HG03280 (cell line): ENCODE data around the gene DNAH8.
A peak's percentile ranks its signal among the peaks of the same experiment; 100 is the strongest.

Experiments
- ATAC-seq: cut with Tn5 transposase; IDR thresholded peaks from one replicate; pipeline ENCODE4 v1.9.1; 2021; ENCODE audit warnings: mild to moderate bottlenecking, moderate library complexity; ENCODE audit not compliant: unreplicated experiment

Gene DNAH8

DNA sequence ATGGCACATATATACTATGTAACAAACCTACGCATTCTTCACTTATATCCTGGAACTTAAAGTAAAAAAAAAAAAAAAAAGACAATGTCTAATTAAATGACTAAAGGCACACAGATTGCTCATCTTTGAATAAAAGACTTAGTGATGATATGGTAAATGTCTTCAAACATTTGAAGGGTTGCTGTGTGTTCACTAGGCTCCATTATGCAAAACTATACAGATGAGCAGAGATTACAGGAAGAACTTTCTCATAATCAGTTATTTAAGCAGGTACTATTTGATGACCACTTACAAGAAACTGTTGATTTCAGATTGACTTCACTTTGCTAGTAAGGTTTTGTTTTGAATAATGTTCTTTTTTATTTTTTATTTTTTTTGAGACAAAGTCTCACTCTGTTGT lies 34.4 kb downstream of the DNAH8 start:
- no peak for ATAC-seq

DNA sequence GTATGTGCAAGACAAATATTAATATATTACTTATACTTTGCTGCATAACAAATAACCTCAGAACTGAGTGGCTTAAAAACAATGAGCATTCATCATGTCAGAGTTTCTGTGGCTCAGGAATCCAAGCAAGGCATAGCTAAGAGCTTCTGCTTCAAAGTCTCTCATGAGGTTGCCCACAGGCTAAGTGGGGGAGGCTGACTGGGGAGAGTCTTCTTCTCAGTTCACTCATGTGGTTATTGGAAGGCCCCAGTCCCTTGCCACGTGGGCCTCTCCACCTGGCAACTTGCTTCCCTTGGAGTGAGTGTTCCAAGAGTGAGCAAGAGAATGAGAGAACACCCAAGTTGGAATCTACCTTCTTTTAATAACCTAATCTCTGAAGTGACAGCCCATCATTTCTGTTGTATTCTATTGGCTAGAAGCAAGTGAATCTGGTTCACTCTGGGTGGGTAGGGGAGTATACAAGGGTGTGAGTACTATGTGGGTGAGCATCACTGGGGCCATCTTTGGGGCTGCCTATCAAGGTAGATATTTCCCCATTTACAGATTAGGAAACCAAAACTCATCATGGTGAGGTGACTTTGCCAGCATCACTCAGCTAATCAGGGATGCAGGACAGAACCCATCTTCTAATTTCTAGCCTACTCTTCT lies 36.0 kb downstream of the DNAH8 start:
- no peak for ATAC-seq

DNA sequence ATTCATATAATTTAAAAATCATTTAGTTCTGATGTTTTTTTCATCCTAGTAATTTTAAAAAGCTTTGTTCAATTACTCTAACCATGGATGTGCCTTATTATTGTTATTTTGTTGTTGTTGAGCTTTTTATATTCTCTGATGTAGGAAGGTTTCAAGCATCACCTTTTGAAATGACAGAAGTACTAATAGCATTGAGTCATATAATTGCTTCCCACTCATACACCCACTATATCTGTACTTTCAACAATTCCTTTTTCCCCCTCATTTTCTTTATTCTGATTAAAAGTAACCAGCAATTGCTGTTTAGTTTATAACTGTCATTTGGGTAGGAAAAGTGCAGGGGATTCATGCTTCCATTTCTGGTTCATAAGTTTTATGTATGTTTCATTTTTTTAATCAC lies 38.6 kb downstream of the DNAH8 start:
- ATAC-seq, result no peak

DNA sequence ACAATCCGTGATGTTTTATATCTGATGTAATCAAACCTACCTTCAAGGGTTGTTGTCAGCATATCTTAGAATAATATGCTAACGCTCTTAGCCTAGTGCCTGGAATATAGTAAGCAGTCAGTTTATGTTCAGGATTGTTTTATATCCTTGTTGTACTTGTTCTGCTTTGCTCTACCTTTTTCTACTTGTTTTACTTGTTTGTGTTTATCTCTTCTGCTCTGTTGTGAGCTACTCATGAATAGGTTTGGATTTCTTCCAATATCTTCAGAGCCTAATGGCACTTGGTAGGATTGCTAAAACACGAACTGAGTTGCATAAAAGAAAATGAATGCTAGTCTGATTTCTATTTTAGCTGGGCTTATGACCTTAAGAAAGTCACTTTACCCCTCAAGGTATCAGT lies 40.1 kb downstream of the DNAH8 start:
- ATAC-seq, result no peak

DNA sequence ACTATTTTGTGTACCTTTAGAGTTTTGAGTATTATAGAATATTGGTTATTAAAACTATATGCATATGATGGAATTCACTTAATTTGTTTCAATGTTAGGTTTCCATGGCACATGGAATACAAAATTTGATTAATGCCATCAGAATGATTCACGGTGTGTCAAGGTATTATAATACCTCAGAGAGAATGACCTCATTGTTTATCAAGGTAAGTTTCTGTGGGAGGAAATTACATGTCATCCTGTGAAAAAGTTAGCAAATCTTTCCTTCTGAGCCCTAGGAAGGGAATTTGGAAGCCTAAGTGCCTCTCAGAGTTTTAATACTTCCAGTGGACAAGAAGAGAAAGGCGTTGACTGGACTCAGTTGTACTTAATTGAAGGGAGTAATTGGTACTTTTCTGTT lies 40.8 kb downstream of the DNAH8 start:
- ATAC-seq, result no peak

DNA sequence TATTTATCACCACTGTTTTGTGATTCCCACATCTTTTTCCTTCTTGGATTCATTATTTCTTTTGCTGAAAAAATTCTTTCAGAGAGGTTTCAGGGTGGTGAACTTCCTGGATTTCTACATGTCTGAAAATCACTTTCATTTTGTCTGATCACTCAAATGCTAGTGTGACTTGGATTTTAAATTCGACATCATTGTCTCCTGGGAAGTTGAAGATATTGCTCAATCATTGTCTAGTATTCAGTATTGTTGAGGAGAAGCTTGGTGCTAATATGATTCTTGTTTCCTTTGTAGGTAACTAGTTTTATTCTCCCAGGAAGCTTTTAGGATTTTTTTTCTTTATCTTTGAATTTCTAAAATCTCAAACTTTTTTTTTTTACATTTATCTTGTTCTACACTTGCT lies 45.0 kb downstream of the DNAH8 start:
- ATAC-seq, result no peak

DNA sequence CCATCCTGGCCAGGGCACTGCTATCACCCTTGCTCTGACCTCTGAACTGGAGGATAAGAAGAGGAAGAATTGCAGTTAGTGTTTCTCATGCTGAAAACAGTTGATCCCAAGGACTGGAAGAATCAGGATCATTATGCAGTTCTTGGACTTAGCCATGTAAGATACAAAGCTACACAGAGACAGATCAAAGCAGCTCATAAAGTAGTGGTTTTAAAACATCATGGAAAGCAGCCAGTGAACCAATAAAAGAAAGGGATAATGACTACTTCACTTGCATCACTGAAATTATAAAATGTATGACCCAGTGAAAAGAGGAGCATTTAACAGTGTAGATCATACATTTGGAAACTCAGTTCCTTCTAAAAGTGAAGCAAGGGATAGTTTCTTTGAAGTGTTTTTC lies 47.7 kb downstream of the DNAH8 start:
- ATAC-seq, result no peak

DNA sequence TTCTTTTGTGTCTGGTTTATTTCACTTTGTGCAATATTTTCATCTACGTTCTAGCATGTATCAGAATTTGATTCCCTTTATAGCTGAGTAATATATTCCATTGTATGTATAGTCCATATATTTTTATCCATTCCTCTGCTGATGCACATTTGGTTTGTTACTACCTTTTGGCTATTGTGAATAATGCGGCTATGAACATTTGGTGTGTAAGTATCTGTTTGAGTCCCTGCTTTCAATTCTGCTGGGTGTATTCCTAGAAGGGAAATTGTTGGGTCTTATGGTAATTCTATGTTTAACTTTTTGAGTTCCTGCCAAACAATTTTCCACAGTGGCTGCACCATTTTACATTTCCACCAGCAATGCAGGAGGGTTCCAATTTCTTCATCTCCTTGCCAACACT lies 52.4 kb downstream of the DNAH8 start:
- ATAC-seq, result no peak

DNA sequence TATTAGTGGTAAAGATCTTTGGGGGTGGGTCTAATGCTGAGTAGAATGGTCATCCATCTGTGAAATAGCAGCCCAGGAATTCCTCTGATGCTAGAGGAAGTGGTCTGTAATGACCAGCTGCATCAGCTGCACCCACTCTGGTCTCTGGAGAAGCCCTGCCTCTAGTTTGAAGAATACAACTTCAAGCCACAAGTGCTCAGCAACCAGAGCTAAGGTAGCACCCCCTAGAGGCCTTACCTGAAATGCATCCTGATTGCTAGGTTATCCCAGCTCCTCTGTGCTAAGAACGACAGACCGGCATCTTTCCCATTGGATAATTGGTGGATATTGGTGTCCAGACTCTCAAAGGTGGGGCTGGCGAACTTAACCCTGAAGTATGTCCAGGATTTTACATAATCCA lies 58.2 kb downstream of the DNAH8 start:
- no peak for ATAC-seq

DNA sequence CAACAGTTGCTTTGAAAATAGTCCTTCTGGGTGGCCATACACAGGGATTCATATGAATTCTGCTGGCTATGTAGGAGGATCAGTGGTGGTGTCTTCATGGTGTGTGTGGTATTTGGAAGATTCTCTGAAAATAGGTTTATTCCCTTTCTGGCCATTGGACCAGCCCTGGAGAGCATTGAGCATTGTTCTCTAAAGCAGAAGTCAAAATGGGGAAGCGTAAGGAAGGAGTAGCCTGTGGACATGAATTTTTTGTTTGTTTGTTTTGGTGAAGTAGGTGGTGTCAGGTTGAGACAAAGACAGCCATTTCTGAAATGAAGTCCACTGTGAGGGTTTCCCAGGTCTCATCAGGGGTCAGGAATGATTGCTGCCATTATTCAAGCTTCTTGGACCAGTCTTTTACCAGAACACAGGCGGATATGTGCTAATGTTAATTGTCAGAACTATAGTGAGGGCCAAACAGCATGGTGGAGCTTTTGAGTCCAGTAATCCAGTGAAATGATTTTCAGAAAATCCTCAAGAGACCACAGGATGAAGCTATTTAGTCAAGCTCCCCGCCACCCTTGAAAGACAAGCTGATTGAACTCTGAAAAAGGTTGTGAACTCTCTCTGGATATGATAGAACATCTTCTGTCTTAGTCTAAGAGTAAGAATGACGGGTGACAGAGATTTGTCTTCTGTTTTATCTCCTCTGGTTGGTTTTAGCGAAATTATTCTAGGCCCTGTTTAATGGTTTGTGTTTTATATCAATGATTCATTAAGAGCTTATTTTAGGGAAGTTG lies 60.0 kb downstream of the DNAH8 start:
- no peak for ATAC-seq

DNA sequence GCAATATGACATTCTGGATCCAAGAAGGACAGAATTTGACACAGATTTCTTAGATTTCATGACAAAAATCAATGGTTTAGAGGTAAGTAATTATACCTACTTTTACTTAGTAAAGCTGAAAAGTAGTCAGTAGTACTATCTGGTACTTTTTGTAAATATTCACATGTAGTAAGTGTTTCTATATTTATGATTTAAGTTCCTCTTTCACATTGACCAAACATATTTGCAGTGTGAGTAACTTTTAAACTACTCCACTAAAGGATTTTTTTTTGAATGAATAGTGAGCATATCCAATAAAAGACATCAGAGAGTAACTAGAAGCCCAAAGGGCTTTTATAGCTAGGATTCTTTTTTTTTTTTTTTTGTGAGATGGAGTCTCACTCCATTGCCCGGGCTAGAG lies 60.8 kb downstream of the DNAH8 start:
- peak; percentile 44 for ATAC-seq

DNA sequence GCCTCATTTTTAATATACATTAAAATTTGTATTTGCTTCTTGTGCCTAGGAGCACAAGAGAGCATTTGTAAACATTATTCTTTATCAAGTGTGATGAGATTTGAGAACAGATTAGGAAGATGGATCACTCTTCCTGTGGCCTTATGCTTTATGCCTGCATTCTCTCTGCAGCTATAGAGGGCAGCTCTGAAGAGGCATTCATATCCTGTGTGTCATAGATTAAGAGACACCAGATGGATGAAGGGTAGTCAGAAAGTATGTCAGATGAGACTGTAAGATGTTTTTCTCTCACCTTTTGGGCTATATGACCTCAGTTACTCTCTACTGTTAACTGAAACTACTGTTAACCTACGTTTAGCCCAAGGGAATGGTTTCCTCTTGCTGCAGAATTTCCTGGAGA lies 61.4 kb downstream of the DNAH8 start:
- ATAC-seq, result no peak

DNA sequence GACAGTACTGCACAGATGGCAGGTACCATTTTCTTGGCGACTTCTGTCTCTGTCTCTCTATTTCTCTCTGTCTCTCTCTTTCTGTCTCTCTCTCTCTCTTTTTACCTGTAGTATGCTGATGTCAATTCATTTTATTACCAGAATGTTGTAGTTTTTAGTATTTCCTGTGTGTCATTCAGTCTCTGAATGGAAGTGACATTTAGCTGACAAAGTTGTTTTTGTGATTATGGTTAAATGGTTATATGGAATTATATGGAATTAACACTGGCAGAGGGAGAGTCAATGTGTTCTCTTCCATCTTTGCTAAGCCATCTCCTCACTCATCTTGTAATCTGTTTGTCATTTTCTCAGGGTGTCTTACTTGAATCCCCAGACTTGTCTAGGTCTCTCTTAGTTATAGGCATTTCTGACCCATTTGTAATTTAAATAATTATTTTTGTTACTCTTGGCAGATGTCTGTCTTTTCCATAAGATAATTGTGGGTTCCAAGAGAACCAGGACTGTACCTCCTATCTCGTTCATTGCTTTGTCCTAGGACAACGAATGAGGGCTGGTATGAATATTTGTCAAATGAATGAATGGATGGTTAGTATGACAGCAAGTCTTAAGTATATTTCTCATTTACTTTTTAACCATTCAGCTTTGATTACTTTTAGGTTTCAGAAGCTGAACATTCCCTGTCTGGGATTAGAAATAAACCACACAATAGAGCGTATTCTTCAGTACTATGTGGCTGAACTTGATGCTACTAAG lies 64.4 kb downstream of the DNAH8 start:
- no peak for ATAC-seq

DNA sequence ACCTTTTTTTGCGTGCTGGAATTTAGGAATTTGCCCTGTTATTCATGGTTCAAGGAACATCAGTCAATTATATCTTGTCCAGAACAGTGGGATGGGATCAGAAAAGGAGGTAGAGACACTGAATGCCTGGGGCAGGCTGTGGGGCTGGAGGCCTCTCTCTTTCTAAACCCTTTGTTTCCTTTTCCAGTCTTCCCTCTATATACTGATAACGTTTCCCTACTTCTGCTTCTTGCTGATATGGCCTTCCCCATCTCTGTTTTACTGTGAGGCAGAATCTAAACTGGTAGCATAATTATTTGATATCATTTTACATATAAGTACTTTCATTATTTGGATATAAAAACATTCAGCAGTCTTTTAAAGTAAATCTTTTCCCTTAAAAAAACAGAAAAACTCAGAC lies 67.5 kb downstream of the DNAH8 start:
- no peak for ATAC-seq

DNA sequence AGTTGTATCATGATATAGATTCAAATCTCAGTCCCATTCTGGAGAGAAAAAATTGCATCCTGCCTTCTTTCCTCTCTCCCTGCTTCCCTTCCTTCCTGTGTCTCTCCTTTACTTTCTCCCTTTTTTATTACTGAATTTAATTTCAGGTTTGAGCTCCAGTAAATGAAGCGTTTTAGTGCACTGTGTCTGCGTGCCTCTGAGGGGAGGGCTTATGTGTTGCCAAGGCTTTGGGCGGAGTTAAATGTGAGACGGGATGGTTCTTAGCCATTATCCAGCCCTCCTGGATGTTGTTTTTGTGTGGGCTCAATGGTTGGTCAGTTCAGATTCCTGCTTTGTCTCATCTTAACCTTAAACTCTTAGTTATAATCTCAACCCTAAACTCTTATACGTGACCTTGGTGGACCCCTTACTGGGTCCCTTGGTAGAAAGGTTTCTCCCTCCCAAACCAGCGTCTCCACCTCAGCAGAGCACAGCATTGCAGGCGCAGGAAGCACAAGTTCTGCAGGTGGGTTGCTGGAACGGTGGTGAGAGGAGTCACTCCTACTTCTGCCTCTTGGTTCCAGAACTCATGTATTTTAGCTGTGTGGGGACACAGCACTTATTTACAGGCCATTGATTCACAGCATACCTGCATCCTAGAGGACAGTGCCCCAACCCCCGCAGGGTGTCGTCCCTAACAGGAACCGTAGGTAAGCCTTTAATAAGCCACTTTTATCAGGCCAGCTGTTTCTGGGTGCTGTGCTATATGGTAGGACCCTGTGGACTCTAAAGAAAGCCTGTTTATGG lies 68.5 kb downstream of the DNAH8 start:
- no peak for ATAC-seq

DNA sequence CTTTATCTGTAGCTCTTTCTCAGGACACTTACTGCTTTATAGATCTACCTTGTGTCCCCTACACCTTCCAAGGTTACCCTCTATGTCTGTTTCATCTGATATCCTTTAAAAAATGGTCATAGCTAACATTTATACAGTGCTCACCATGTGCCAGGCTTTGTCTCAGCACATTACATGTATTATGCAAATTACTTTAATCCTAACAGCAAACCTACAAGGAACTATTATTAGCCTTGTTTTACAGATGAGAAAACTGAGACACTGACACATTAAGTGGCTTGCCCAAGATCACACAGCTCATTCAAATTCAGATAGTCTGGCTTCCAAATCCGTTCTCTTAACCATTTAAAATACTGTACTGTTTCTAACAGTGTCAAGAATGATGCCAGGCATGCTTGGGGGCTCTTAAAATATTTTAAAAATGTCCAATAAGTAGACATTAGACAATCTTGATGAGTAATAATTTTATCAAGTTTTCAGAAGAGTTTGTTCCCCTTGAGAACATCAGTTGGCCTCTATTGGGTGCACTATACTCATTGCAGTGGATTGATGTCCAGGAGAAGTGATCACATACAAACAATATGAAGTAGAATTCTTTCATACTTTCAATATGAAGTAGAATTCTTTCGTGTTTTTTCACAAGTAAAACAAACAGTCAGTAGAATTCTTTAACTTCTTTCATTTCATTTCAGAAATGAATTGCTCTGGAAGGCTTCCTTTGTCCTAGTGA lies 69.6 kb downstream of the DNAH8 start:
- no peak for ATAC-seq

DNA sequence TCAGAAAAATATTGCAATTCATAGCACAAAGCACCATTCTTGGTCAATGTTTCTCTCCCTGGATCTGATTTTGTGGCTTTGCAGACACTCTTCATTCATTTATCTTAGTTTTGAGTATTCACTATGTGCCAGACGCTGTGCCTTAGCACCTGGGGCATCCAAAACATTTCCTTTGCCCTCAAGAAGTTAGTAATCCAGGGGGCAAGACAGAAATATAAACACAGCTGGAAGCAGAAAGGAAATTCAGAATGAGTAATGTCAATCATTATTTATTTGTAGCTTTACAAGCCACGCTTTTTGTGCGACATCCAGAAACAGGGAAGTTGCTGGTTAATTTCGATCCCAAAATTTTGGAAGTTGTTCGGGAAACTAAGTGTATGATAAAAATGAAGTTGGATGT lies 71.4 kb downstream of the DNAH8 start:
- no peak for ATAC-seq

DNA sequence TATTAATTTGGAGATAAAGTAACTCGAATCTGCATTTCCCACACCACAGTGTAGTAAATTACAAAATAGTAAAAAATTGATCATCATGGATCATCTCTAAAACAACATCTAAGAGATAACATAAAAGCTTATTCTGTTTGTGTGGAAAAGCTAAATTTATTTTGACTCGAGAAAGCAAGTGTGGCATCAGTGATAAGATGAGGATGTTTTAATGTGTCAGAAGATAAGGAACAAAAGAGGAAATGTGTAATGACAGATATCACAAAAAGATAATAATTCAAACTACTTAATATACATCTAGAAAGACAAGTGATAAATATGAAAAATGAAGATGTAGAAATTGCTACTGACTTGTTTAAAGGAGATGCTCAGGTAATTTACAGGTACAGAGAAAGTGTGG lies 74.1 kb downstream of the DNAH8 start:
- no peak for ATAC-seq

DNA sequence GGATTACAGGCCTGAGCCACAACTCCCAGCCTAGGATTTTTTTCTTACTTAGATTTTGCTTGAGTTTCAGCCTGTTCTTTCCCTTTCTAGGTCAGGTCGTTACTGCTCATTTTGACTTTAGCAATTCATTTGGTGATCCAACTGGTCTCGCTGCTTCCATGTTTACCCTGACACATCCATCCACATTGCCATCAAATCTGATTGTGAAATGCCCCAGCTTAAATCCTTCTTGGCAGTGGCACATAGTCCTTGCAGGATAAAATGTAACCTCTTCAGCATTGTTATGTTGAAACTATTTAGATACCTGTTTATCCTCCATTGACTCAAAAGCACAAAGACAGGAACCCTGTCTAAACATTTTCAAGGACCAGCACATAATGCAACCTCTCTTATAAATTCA lies 77.2 kb downstream of the DNAH8 start:
- ATAC-seq, result no peak

DNA sequence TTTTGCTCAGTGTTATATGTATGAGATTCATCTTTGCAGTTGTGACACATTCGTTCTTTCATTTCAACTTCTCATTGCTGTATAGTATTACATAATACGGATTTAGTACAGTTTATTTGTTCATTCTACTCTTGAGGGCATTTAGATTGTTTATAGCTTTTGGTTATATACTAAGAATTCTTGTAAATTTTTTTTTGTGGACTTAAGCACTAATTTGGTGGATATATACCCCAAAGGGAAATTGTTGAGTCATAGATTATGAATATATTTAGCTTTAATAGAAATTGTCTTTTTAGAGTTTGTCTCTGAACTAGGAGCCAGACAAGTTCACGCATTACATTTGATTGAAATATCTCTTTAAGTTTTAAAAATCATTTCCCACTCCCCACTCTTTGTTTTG lies 79.6 kb downstream of the DNAH8 start:
- no peak for ATAC-seq

DNA sequence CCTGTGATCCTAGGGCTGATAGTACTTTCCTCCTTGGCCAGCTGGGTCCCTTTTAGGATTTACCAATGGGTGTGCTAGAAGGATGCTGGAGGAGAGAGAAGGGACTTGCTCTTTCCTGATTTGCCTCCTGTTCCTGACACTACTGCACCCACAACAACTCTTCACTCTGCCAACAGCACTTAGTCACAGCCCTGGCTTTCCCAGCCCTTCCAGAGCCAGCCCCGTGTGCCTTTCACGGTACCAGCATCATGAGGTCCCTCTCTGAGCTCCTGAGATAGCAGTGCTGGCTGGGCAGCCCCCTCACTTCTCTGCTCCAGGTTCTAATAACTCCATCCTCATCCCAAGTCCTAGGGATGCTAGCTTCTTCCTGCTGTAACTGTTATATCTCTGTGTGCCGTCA lies 80.9 kb downstream of the DNAH8 start:
- no peak for ATAC-seq
